H9 (cell line): Measurements from ENCODE around the gene MYOM1. TPM values are rescaled to one million over a fixed set of nuclear protein-coding genes. Genes with fewer than 3 reads are reported as not detected.

Experiments used
- DNase-seq: peaks from one replicate; pipeline ENCODE4 v3.0.0-alpha.2; 2017
- H2AFZ ChIP-seq: one replicate; pipeline ENCODE4 v1.6.1; 2013; ENCODE audit warnings: mild to moderate bottlenecking, low read length, control low read depth, moderate library complexity
- H2AK5ac ChIP-seq: 2 replicates; pipeline ENCODE4 v1.6.1; 2013; ENCODE audit warnings: low read length, control low read depth, mixed read lengths; ENCODE audit not compliant: insufficient read length
- H2BK120ac ChIP-seq: one replicate; pipeline ENCODE4 v1.6.1; 2013; ENCODE audit warnings: low read depth, mild to moderate bottlenecking, low read length, control low read depth, inconsistent platforms; ENCODE audit not compliant: poor library complexity, severe bottlenecking
- H2BK12ac ChIP-seq: 2 replicates; pipeline ENCODE4 v1.6.1; 2013; ENCODE audit warnings: low read length, control low read depth, mixed read lengths, low read depth; ENCODE audit not compliant: insufficient read length
- H2BK15ac ChIP-seq: 2 replicates; pipeline ENCODE4 v1.6.1; 2013; ENCODE audit warnings: low read depth, low read length, control low read depth
- H2BK20ac ChIP-seq: one replicate; pipeline ENCODE4 v1.6.1; 2013; ENCODE audit warnings: low read depth, mild to moderate bottlenecking, low read length, control low read depth, inconsistent platforms; ENCODE audit not compliant: poor library complexity, severe bottlenecking
- H2BK5ac ChIP-seq: 2 replicates; pipeline ENCODE4 v1.6.1; 2013; ENCODE audit warnings: low read length, control low read depth, mixed read lengths; ENCODE audit not compliant: insufficient read length
- H3K14ac ChIP-seq: 2 replicates; pipeline ENCODE4 v1.6.1; 2013; ENCODE audit warnings: low read length, control low read depth; ENCODE audit not compliant: insufficient read depth
- H3K18ac ChIP-seq: 2 replicates; pipeline ENCODE4 v1.6.1; 2013; ENCODE audit warnings: low read depth, mild to moderate bottlenecking, mixed read lengths, low read length, control low read depth; ENCODE audit not compliant: insufficient read length
- H3K23ac ChIP-seq: 2 replicates; pipeline ENCODE4 v1.6.1; 2013; ENCODE audit warnings: low read length, control low read depth, mixed read lengths, low read depth; ENCODE audit not compliant: insufficient read length
- H3K23me2 ChIP-seq: 2 replicates; pipeline ENCODE4 v1.6.1; 2013; ENCODE audit warnings: low read depth, mild to moderate bottlenecking, mixed read lengths, low read length, control low read depth; ENCODE audit not compliant: insufficient read length, poor library complexity, severe bottlenecking
- H3K27ac ChIP-seq: 2 replicates; pipeline ENCODE4 v1.5.1; 2013; ENCODE audit warnings: low read length, control low read depth, mixed read lengths, low read depth; ENCODE audit not compliant: insufficient read length
- H3K27me3 ChIP-seq: 2 replicates; pipeline ENCODE4 v1.6.1; 2013; ENCODE audit warnings: low read length, control low read depth, inconsistent platforms; ENCODE audit not compliant: insufficient read depth
- H3K4ac ChIP-seq: 2 replicates; pipeline ENCODE4 v1.6.1; 2013; ENCODE audit warnings: low read depth, mild to moderate bottlenecking, control low read depth, inconsistent platforms, low read length, moderate library complexity
- H3K4me1 ChIP-seq: 2 replicates; pipeline ENCODE4 v1.6.1; 2013; ENCODE audit warnings: low read length, control low read depth, inconsistent platforms; ENCODE audit not compliant: insufficient read depth
- H3K4me2 ChIP-seq: 2 replicates; pipeline ENCODE4 v1.6.1; 2013; ENCODE audit warnings: low read length, control low read depth, mixed read lengths; ENCODE audit not compliant: insufficient read length, insufficient read depth
- H3K56ac ChIP-seq: 2 replicates; pipeline ENCODE4 v1.6.1; 2013; ENCODE audit warnings: low read depth, mild to moderate bottlenecking, mixed read lengths, low read length, control low read depth; ENCODE audit not compliant: insufficient read length
- H3K79me1 ChIP-seq: 2 replicates; pipeline ENCODE4 v1.6.1; 2013; ENCODE audit warnings: low read depth, mild to moderate bottlenecking, moderate library complexity, low read length, control low read depth, inconsistent platforms; ENCODE audit not compliant: insufficient read depth, poor library complexity, severe bottlenecking
- H3K79me2 ChIP-seq: 2 replicates; pipeline ENCODE4 v1.6.1; 2013; ENCODE audit warnings: low read length, control low read depth, inconsistent platforms; ENCODE audit not compliant: insufficient read depth
- H3K9ac ChIP-seq: 2 replicates; pipeline ENCODE4 v1.6.1; 2013; ENCODE audit warnings: low read length, control low read depth, mixed read lengths; ENCODE audit not compliant: insufficient read length; ENCODE audit errors: extremely low read depth
- H3K9me3 ChIP-seq: one replicate; pipeline ENCODE4 v1.6.1; 2013; ENCODE audit warnings: low read depth, low read length, inconsistent platforms; ENCODE audit not compliant: control insufficient read depth
- H3T11ph ChIP-seq: one replicate; pipeline ENCODE4 v1.6.1; 2013; ENCODE audit warnings: mild to moderate bottlenecking, low read length, control low read depth, inconsistent platforms
- H4K20me1 ChIP-seq: one replicate; pipeline ENCODE4 v1.6.1; 2013; ENCODE audit not compliant: control insufficient read depth, insufficient read length, insufficient read depth
- H4K5ac ChIP-seq: 2 replicates; pipeline ENCODE4 v1.6.1; 2013; ENCODE audit warnings: low read depth, mild to moderate bottlenecking, mixed read lengths, low read length, control low read depth; ENCODE audit not compliant: insufficient read length
- H4K8ac ChIP-seq: replicated peaks from 2 replicates; pipeline ENCODE4 v1.6.1; 2013; ENCODE audit warnings: low read length, control low read depth, mixed read lengths, low read depth; ENCODE audit not compliant: insufficient read length
- H4K91ac ChIP-seq: 2 replicates; pipeline ENCODE4 v1.6.1; 2013; ENCODE audit warnings: low read depth, mild to moderate bottlenecking, moderate library complexity, mixed read lengths, low read length, control low read depth; ENCODE audit not compliant: insufficient read length
- H3K27ac Mint-ChIP-seq, 3 experiments: 2 replicates in 2 of 3; 3 replicates in 1 of 3; pipeline ENCODE4 v1.8.0; 2020 to 2021; ENCODE audit warnings: mixed read lengths in 3 of 3, mild to moderate bottlenecking in 1 of 3, moderate library complexity in 1 of 3
- H3K27me3 Mint-ChIP-seq: 2 replicates; pipeline ENCODE4 v1.8.0; 2021; ENCODE audit warnings: low read depth, mild to moderate bottlenecking, moderate library complexity, mixed read lengths
- H3K36me3 Mint-ChIP-seq, 3 experiments: 2 replicates in 2 of 3; 3 replicates in 1 of 3; pipeline ENCODE4 v1.8.0; 2020 to 2021; ENCODE audit warnings: low read depth in 3 of 3, mixed read lengths in 3 of 3; ENCODE audit not compliant: insufficient read depth in 1 of 3
- H3K4me1 Mint-ChIP-seq, 2 experiments: 2 replicates each; pipeline ENCODE4 v1.8.0; 2020; ENCODE audit warnings: mixed read lengths in 2 of 2
- H3K4me3 Mint-ChIP-seq, 2 experiments: 2 replicates in 1 of 2; 3 replicates in 1 of 2; pipeline ENCODE4 v1.8.0; 2020 to 2021; ENCODE audit warnings: mild to moderate bottlenecking in 2 of 2, mixed read lengths in 2 of 2, moderate library complexity in 1 of 2
- H3K9me3 Mint-ChIP-seq, 2 experiments: 2 replicates in 1 of 2; 3 replicates in 1 of 2; pipeline ENCODE4 v1.8.0; 2020; ENCODE audit warnings: mild to moderate bottlenecking in 2 of 2, mixed read lengths in 2 of 2, moderate library complexity in 1 of 2
- CTCF ChIP-seq: fragments of 200-600 bp; sonication (generic); conservative IDR thresholded peaks from 3 replicates; pipeline ENCODE4 v1.8.0; 2021; ENCODE audit warnings: antibody characterized with exemption, mild to moderate bottlenecking
- WGBS: extraction: QIAGEN DNeasy Blood & Tissue Kit; methylation state at CpG from one replicate; pipeline ENCODE4 v1.1.7; 2013; ENCODE audit warnings: missing lambda C conversion rate, low lambda C conversion rate, mixed read lengths; ENCODE audit not compliant: insufficient read length; ENCODE audit errors: extremely low coverage; 5-methylcytosine and 5-hydroxymethylcytosine counted together
- total RNA-seq: library from RNA; stranded (reverse); gene quantifications from 2 replicates; pipeline ENCODE4 v1.2.1, GENCODE V29; 2021

The MYOM1 gene
- total RNA-seq, 1 experiment from 2014 or later: 0.17 TPM

GRCh38 chr18:3084206-3084605 is 135.6 kb downstream of the MYOM1 start:
- H3K27ac ChIP-seq: no peak overlapping the region
- no peaks in the 10 kb centered on the region for H3K27me3 Mint-ChIP-seq
- H2BK120ac ChIP-seq: no peak overlapping the region
- H3K23ac ChIP-seq: no peak overlapping the region
- no peak for DNase-seq
- no peak overlapping the region for H2BK12ac ChIP-seq
- H3K79me2 ChIP-seq: no peaks in the 10 kb centered on the region
- no peak overlapping the region for H2AFZ ChIP-seq
- no peak overlapping the region for H2BK20ac ChIP-seq
- H3K27me3 ChIP-seq: no peaks in the 10 kb centered on the region
- no peak overlapping the region for H3T11ph ChIP-seq
- no peaks in the 10 kb centered on the region for H3K36me3 Mint-ChIP-seq
- H3K9ac ChIP-seq: no peak overlapping the region
- no peaks in the 10 kb centered on the region for H4K20me1 ChIP-seq
- no peak overlapping the region for H2AK5ac ChIP-seq
- H3K4me2 ChIP-seq: no peak overlapping the region
- no peak overlapping the region for H4K5ac ChIP-seq
- no peak overlapping the region for H2BK15ac ChIP-seq
- no peak for TF ChIP-seq CTCF
- H3K4me1 Mint-ChIP-seq: peaks cover 26 to 36% of the 10 kb centered on the region in 2 experiments
- no peak overlapping the region for H3K4ac ChIP-seq
- H3K56ac ChIP-seq: no peak overlapping the region
- peaks cover 5% of the 10 kb centered on the region; the same call in 1 of the 2 replicates for H3K4me1 ChIP-seq
- no peaks in the 10 kb centered on the region for H3K79me1 ChIP-seq
- peak overlapping the region in 2 of 3 experiments; percentile 46 to 58; a peak in 1 of 7 replicates for H3K27ac Mint-ChIP-seq
- no peaks in the 10 kb centered on the region for H3K9me3 ChIP-seq
- no peak overlapping the region for H3K18ac ChIP-seq
- no CpG with 5 or more reads among the region's 3 CpGs for WGBS
- H3K23me2 ChIP-seq: no peaks in the 10 kb centered on the region
- H4K8ac ChIP-seq: no peak overlapping the region
- H3K9me3 Mint-ChIP-seq: no peaks in the 10 kb centered on the region
- H3K4me3 Mint-ChIP-seq: no peak overlapping the region
- no peak overlapping the region for H2BK5ac ChIP-seq
- no peak overlapping the region for H3K14ac ChIP-seq
- no peak overlapping the region for H4K91ac ChIP-seq
